ENCODE measurements around the gene ZNF385C.

GRCh38 chr17:42079541-42079940 is 18.7 kb downstream of the ZNF385C start:
- TF ChIP-seq CTCF (IDR thresholded peaks at IDR 0.05) (no peak), CREB1 (CRISPR knock-in tag; IDR thresholded peaks at IDR 0.05) (no peak), KAT7 (CRISPR knock-in tag; IDR thresholded peaks at IDR 0.05; ENCODE audit: borderline replicate concordance) (no peak), GABPB1 (CRISPR knock-in tag; IDR thresholded peaks at IDR 0.05) (no peak), SMAD4 (CRISPR knock-in tag; IDR thresholded peaks at IDR 0.05) (no peak), SMAD3 (CRISPR knock-in tag; IDR thresholded peaks at IDR 0.05; ENCODE audit: borderline replicate concordance) (no peak), RELA (CRISPR knock-in tag; IDR thresholded peaks at IDR 0.05; ENCODE audit: borderline replicate concordance) (no peak), NR1H2 (CRISPR knock-in tag; IDR thresholded peaks at IDR 0.05) (no peak)
